ENCODE results near the gene OR2D3.
"Not testable (repeated sequence)": the region's sequence is repeated elsewhere in the genome, so short reads cannot be mapped to it uniquely, and the experiment has no call there.

DNA sequence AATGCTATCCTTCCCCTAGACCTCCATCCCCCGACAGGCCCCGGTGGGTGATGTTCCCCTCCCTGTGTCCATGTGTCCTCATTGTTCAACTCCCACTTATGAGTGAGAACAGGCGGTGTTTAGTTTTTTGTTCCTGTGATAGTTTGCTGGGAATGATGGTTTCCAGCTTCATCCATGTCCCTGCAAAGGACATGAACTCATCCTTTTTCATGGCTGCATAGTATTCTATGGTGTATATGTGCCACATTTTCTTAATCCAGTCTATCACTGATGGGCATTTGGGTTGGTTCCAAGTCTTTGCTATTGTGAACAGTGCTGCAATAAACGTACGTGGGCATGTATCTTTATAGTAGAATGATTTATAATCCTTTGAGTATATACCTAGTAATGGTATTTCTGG lies 33.1 kb upstream of the OR2D3 start:
- TF ChIP-seq, protein P1, sequence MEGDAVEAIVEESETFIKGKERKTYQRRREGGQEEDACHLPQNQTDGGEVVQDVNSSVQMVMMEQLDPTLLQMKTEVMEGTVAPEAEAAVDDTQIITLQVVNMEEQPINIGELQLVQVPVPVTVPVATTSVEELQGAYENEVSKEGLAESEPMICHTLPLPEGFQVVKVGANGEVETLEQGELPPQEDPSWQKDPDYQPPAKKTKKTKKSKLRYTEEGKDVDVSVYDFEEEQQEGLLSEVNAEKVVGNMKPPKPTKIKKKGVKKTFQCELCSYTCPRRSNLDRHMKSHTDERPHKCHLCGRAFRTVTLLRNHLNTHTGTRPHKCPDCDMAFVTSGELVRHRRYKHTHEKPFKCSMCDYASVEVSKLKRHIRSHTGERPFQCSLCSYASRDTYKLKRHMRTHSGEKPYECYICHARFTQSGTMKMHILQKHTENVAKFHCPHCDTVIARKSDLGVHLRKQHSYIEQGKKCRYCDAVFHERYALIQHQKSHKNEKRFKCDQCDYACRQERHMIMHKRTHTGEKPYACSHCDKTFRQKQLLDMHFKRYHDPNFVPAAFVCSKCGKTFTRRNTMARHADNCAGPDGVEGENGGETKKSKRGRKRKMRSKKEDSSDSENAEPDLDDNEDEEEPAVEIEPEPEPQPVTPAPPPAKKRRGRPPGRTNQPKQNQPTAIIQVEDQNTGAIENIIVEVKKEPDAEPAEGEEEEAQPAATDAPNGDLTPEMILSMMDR (IDR thresholded peaks at IDR 0.05; ENCODE audit: insufficient read depth, low read length, poor library complexity, severe bottlenecking), result not testable (repeated sequence)
- not testable (repeated sequence) for TF ChIP-seq EZH2phosphoT487 (conservative IDR thresholded peaks at IDR 0.05; ENCODE audit: low read length)

Measured in SU-DHL-6 (cell line).